BJ (cell line): ENCODE results near the gene KANK4. TPM values are rescaled to one million over a fixed set of nuclear protein-coding genes. Genes with fewer than 3 reads are reported as not detected.

Experiments used
- CTCF ChIA-PET: fragments of 350-600 bp; formaldehyde crosslinking; extraction: SDS; loops from one replicate; lab custom pipeline; 2021; ENCODE audit warnings: antibody characterized with exemption, inconsistent platforms; lab: Yijun Ruan, JAX
- POLR2A ChIA-PET: fragments of 300-600 bp; sonication (Branson Sonifier 250); formaldehyde crosslinking; extraction: SDS; loops from one replicate; lab custom pipeline; 2021; ENCODE audit warnings: antibody characterized with exemption; lab: Charles Lee
- DNase-seq: peaks from one replicate; pipeline ENCODE4 v3.0.0-alpha.2; 2011; ENCODE audit warnings: low read depth
- H3K27me3 ChIP-seq: 2 replicates; pipeline ENCODE4 v1.6.0; 2011; ENCODE audit warnings: low read length; ENCODE audit not compliant: control insufficient read depth, insufficient read depth
- H3K36me3 ChIP-seq: 2 replicates; pipeline ENCODE4 v1.5.1; 2011; ENCODE audit warnings: low read length; ENCODE audit not compliant: control insufficient read depth, insufficient read depth
- H3K4me3 ChIP-seq: 2 replicates; pipeline ENCODE4 v1.5.1; 2011; ENCODE audit warnings: low read depth, mild to moderate bottlenecking, control low read depth, low read length
- polyA plus RNA-seq: library from polyadenylated mRNA; depleted of rRNA; stranded (reverse); fragments of >200 nt; gene quantifications from 2 replicates; pipeline ENCODE4 v1.2.3, GENCODE V29; 2011
- TF ChIP-seq, protein P1 (sequence below): IDR thresholded peaks from 2 replicates; pipeline ENCODE4 v1.5.1; 2011; ENCODE audit warnings: low read depth, mild to moderate bottlenecking, control low read depth, inconsistent platforms, low read length, moderate library complexity; ENCODE audit not compliant: insufficient read depth

Gene KANK4
- polyA plus RNA-seq, 1 experiment: 0.06 TPM

GRCh38 chr1:62327360-62328055 lies 8.3 kb upstream of the KANK4 start:
- H3K27me3 ChIP-seq: peaks cover 1% of the 10 kb centered on the region; the same call in 1 of the 2 replicates
- TF ChIP-seq, protein P1, sequence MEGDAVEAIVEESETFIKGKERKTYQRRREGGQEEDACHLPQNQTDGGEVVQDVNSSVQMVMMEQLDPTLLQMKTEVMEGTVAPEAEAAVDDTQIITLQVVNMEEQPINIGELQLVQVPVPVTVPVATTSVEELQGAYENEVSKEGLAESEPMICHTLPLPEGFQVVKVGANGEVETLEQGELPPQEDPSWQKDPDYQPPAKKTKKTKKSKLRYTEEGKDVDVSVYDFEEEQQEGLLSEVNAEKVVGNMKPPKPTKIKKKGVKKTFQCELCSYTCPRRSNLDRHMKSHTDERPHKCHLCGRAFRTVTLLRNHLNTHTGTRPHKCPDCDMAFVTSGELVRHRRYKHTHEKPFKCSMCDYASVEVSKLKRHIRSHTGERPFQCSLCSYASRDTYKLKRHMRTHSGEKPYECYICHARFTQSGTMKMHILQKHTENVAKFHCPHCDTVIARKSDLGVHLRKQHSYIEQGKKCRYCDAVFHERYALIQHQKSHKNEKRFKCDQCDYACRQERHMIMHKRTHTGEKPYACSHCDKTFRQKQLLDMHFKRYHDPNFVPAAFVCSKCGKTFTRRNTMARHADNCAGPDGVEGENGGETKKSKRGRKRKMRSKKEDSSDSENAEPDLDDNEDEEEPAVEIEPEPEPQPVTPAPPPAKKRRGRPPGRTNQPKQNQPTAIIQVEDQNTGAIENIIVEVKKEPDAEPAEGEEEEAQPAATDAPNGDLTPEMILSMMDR: no peak
- CTCF ChIA-PET: interaction anchor here (0.9 to 1.0 kb wide), 2 partner anchors 11 to 153 kb away, joined by 3 to 4 read pairs; no protein-coding TSS in a partner anchor
- DNase-seq: no peak
- POLR2A ChIA-PET: no interaction called here
- no peaks in the 10 kb centered on the region for H3K36me3 ChIP-seq
- no peak overlapping the region for H3K4me3 ChIP-seq

DNA sequence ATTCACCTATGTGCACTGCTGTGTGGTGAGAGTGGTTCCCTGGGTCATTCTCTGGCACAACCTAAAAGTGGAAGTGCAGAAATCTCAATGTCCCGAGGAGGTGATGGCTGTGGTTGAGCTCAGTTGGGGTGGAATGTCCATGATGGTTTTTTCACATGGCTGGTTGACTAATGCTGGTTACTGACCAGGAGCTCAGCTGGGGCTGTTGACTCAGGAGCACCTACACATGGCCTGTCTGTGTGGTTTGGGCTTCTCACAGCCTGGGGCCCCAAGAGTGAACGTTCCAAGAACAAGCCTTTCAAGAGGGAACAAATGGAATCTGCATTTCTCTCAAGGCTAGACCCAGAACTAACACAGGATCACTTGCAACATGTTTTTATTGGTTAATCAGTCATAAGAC lies 6.4 kb upstream of the KANK4 start:
- Histone ChIP-seq H3K27me3 (peaks cover 1% of the 10 kb centered on the region; the same call in 1 of the 2 replicates), H3K36me3 (no peaks in the 10 kb centered on the region), H3K4me3 (no peak overlapping the region)
- TF ChIP-seq, protein P1: no peak
- peak; percentile 74 for DNase-seq
- CTCF ChIA-PET: interaction anchor here (1.2 to 1.3 kb wide), 2 partner anchors 27 to 151 kb away, joined by 3 to 4 read pairs; no protein-coding TSS in a partner anchor
- POLR2A ChIA-PET: interaction anchor here (0.5 to 1.0 kb wide), 3 partner anchors 15 to 110 kb away, joined by 3 to 6 read pairs (median 5); no protein-coding TSS in a partner anchor

- Histone ChIP-seq H3K27me3 (peaks cover 1% of the 10 kb centered on the region), H3K36me3 (no peaks in the 10 kb centered on the region), H3K4me3 (no peak overlapping the region)
- DNase-seq: peak; percentile 87
- CTCF ChIA-PET: interaction anchor here (1.2 to 1.3 kb wide), 2 partner anchors 26 to 150 kb away, joined by 3 to 4 read pairs; no protein-coding TSS in a partner anchor
- POLR2A ChIA-PET: interaction anchor here (0.7 to 1.0 kb wide), 3 partner anchors 9 to 111 kb away, joined by 3 to 5 read pairs (median 3); no protein-coding TSS in a partner anchor
- TF ChIP-seq, protein P1: no peak
These were observed 5.8 kb upstream of the KANK4 start for GRCh38 chr1:62325081-62325480.

- ChIA-PET CTCF (interaction anchor here (0.6 to 1.4 kb wide), 2 partner anchors 28 to 39 kb away, joined by 3 read pairs; no protein-coding TSS in a partner anchor), POLR2A (no interaction called here)
- Histone ChIP-seq H3K27me3 (peaks cover 20% of the 10 kb centered on the region), H3K36me3 (no peaks in the 10 kb centered on the region), H3K4me3 (no peak overlapping the region)
- DNase-seq: peak; percentile 49
- TF ChIP-seq, protein P1: no peak
These were observed 2.2 kb upstream of the KANK4 start for GRCh38 chr1:62321446-62321845.

DNA sequence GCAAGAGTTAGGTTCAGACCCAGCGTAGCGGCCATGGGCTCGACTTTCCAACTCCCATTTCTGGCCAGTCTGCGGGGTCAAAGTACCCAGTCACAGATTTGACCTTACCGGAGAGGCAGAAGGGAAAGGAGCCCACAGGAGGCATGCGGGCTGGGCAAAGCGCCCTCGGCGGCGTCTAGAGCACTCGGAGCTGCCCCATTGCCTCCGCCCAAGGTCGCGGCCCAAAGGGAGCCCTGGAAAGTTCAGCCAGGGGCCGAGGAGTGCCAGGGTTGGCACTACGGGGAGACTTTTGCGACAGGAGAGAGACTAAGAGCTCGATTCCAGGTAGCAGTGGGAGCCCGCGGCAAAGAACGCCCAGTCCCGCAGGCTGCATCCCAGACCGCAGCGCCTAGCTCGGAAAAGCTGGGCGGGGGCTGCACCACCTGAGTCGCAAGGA lies 896 bp downstream of the KANK4 start:
- H3K4me3 ChIP-seq: no peak overlapping the region
- ChIA-PET CTCF (interaction anchor here (0.5 kb wide), 1 partner anchor 33 kb away, joined by 3 read pairs; no protein-coding TSS in a partner anchor), POLR2A (no interaction called here)
- no peak for DNase-seq
- no peaks in the 10 kb centered on the region for H3K36me3 ChIP-seq
- TF ChIP-seq, protein P1: no peak
- peaks cover 22% of the 10 kb centered on the region for H3K27me3 ChIP-seq
